Measurements from ENCODE around the gene DMKN. TPM values are rescaled to one million over a fixed set of nuclear protein-coding genes. Genes with fewer than 3 reads are reported as not detected.
"Not testable (repeated sequence)": the region's sequence is repeated elsewhere in the genome, so short reads cannot be mapped to it uniquely, and the experiment has no call there.

The DMKN gene
- polyA plus RNA-seq, 1 donor = 36.0 TPM

DNA sequence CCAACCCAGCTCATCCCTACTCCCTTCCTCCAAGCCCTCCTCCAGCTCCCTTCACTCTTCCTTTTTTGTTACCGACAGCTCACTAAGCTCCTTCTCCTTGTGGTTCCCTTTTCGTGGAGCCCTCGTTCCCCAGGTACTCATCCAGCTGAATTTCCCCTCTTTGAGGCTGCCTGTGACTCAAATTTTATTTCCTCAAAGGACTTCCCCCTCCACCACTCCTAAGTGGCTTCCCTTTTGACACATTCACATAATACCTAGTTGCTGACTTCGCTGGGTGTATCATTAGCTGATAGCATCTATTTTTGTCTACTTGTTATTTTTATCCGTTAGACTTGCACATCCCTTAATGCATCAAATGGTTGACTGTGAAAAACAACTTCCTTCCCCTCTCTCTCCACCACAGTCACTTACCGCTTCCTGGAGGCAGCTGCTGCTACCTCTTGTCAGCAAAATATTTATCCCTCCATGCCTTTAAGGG is 50.9 kb downstream of the DMKN start:
- DNase-seq = peak in 1 of 2 donors; percentile 42
- no peaks in the 10 kb centered on the region for H3K27me3 ChIP-seq (ENCODE audit: control insufficient read depth, insufficient read depth, low read length)
- no peaks in the 10 kb centered on the region for H3K9me3 ChIP-seq (ENCODE audit: control insufficient read depth, low read depth, low read length)
- WGBS (ENCODE audit: insufficient coverage, low lambda C conversion rate) = 80% methylated on average over 3 of the region's 6 CpGs
- peak overlapping the region; percentile 12 for H3K27ac ChIP-seq (ENCODE audit: low read length)
- no peaks in the 10 kb centered on the region for H3K36me3 ChIP-seq (ENCODE audit: control insufficient read depth, insufficient read depth, low read length)
- no peak overlapping the region for H3K4me3 ChIP-seq (ENCODE audit: low read length)
- H3K4me1 ChIP-seq (ENCODE audit: control insufficient read depth, insufficient read depth, low read length) = peaks cover 12% of the 10 kb centered on the region

DNA sequence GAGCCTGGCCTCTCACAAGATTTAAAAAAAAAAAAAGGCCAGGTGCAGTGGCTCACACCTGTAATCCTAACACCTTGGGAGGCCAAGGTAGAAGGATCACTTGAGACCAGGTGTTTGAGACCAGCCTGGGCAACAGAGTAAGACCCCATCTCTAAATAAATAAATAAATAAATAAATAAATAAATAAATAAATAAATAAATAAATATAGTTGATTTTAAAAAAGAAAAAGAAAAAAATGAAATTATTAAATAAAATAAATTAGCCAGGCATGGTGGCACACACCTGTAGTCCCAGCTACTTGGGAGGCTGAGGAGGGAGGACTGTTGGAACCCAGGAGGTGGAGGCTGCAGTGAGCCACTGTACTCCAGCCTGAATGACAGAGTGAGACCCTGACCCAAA is 51.7 kb downstream of the DMKN start:
- peaks cover 13% of the 10 kb centered on the region for H3K4me1 ChIP-seq (ENCODE audit: control insufficient read depth, insufficient read depth, low read length)
- not testable (repeated sequence) for H3K4me3 ChIP-seq (ENCODE audit: low read length); H3K36me3 ChIP-seq (ENCODE audit: control insufficient read depth, insufficient read depth, low read length); H3K27me3 ChIP-seq (ENCODE audit: control insufficient read depth, insufficient read depth, low read length); DNase-seq; H3K27ac ChIP-seq (ENCODE audit: low read length); H3K9me3 ChIP-seq (ENCODE audit: control insufficient read depth, low read depth, low read length)

DNA sequence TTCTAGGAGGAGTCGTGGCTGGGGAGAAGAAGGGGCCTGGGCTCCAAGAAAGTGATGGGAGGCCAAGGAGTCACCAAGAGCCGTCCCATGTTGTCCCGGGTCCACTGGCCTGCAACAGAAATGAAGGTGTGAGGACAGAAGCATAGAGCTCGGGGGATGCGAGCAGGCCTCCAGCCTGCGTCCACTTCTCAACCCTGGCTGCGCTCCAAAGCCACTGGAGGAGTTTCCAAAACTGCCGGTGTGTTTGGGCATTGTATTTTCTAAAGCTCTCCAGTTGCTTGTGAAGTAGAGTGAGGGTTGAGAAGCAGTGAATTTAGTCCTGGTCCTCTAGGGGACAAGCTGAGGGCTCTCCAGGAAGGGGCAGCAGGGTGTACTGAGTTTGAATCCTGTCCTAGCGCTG is 52.4 kb downstream of the DMKN start:
- H3K9me3 ChIP-seq (ENCODE audit: control insufficient read depth, low read depth, low read length) = no peaks in the 10 kb centered on the region
- WGBS (ENCODE audit: insufficient coverage, low lambda C conversion rate) = no CpG with 5 or more reads among the region's 9 CpGs
- DNase-seq = no peak
- H3K27ac ChIP-seq (ENCODE audit: low read length) = no peak overlapping the region
- H3K27me3 ChIP-seq (ENCODE audit: control insufficient read depth, insufficient read depth, low read length) = no peaks in the 10 kb centered on the region
- peaks cover 13% of the 10 kb centered on the region for H3K4me1 ChIP-seq (ENCODE audit: control insufficient read depth, insufficient read depth, low read length)
- no peak overlapping the region for H3K4me3 ChIP-seq (ENCODE audit: low read length)
- no peaks in the 10 kb centered on the region for H3K36me3 ChIP-seq (ENCODE audit: control insufficient read depth, insufficient read depth, low read length)

DNA sequence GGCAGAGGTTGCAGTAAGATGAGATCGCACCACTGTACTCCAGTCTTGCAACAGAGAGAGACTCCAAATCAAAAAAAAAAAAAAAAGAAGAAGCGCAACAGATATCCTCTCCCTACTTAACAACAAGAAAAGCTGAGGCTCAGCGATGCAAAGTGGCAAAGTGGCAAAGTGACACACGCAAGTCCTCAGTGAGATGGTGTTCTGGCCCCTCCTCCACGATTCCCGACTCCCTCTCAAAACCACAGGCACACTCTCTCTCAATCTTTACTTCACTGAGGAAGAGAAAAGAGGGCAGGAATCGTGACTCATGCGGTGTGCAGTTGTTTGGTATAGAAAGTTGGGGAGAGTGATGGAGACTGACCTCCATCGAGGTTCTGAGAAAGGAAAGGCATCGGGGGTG is 52.8 kb downstream of the DMKN start:
- Histone ChIP-seq H3K4me3 (ENCODE audit: low read length) (no peak overlapping the region), H3K27me3 (ENCODE audit: control insufficient read depth, insufficient read depth, low read length) (no peaks in the 10 kb centered on the region), H3K4me1 (ENCODE audit: control insufficient read depth, insufficient read depth, low read length) (peaks cover 13% of the 10 kb centered on the region), H3K9me3 (ENCODE audit: control insufficient read depth, low read depth, low read length) (no peaks in the 10 kb centered on the region), H3K27ac (ENCODE audit: low read length) (no peak overlapping the region), H3K36me3 (ENCODE audit: control insufficient read depth, insufficient read depth, low read length) (no peaks in the 10 kb centered on the region)
- no peak for DNase-seq
- WGBS (ENCODE audit: insufficient coverage, low lambda C conversion rate) = 52% methylated on average over 2 of the region's 10 CpGs

- H3K27ac ChIP-seq (ENCODE audit: low read length) = peak overlapping the region; percentile 50
- DNase-seq = peak in 1 of 2 donors; percentile 40
- peaks cover 13% of the 10 kb centered on the region for H3K4me1 ChIP-seq (ENCODE audit: control insufficient read depth, insufficient read depth, low read length)
- no peaks in the 10 kb centered on the region for H3K9me3 ChIP-seq (ENCODE audit: control insufficient read depth, low read depth, low read length)
- no CpG with 5 or more reads among the region's 14 CpGs for WGBS (ENCODE audit: insufficient coverage, low lambda C conversion rate)
- H3K4me3 ChIP-seq (ENCODE audit: low read length) = no peak overlapping the region
- no peaks in the 10 kb centered on the region for H3K27me3 ChIP-seq (ENCODE audit: control insufficient read depth, insufficient read depth, low read length)
- H3K36me3 ChIP-seq (ENCODE audit: control insufficient read depth, insufficient read depth, low read length) = no peaks in the 10 kb centered on the region
Observed at GRCh38 chr19:35459414-35460082, 53.9 kb downstream of the DMKN start.

DNA sequence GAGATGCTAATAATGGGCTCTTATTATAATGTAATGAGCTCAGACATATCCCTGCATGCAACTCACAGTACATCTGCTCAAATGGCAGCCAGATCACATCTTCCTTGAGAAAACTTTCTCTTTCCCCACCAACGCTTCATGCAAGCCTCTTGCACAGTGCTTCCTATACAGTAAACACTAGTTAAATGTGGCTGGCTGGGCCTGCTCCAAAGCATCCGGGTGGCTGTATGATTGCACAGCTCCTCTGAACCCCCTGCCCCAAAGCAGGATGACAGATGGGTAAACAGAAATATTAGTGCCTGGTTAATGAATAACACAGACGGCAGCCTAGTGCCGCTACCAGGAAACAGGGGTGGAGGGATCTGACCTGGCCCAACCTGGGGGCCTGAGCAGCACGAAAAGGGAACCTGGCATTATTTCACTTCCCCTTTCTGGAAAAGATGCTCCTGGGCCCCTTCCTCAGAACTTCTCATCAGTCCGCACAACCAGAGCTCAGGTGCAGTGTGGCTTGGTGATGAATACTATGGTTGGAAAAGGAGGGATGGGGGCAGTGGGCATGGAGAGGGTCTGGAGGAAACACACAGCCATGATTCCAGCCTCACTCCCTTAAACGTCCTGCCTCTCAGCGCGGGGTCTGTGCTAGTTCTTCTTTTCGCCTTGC is 54.6 kb downstream of the DMKN start:
- Histone ChIP-seq H3K27me3 (ENCODE audit: control insufficient read depth, insufficient read depth, low read length) (no peaks in the 10 kb centered on the region), H3K27ac (ENCODE audit: low read length) (peak overlapping the region; percentile 50), H3K9me3 (ENCODE audit: control insufficient read depth, low read depth, low read length) (no peaks in the 10 kb centered on the region), H3K36me3 (ENCODE audit: control insufficient read depth, insufficient read depth, low read length) (no peaks in the 10 kb centered on the region), H3K4me3 (ENCODE audit: low read length) (no peak overlapping the region), H3K4me1 (ENCODE audit: control insufficient read depth, insufficient read depth, low read length) (peaks cover 13% of the 10 kb centered on the region)
- 0% methylated on average over 1 of the region's 10 CpGs for WGBS (ENCODE audit: insufficient coverage, low lambda C conversion rate)
- DNase-seq = peak; percentile 44 to 78

- peaks cover 13% of the 10 kb centered on the region for H3K4me1 ChIP-seq (ENCODE audit: control insufficient read depth, insufficient read depth, low read length)
- no peak overlapping the region for H3K4me3 ChIP-seq (ENCODE audit: low read length)
- DNase-seq = no peak
- H3K27me3 ChIP-seq (ENCODE audit: control insufficient read depth, insufficient read depth, low read length) = no peaks in the 10 kb centered on the region
- no peaks in the 10 kb centered on the region for H3K36me3 ChIP-seq (ENCODE audit: control insufficient read depth, insufficient read depth, low read length)
- peak overlapping the region; percentile 48 for H3K27ac ChIP-seq (ENCODE audit: low read length)
- no peaks in the 10 kb centered on the region for H3K9me3 ChIP-seq (ENCODE audit: control insufficient read depth, low read depth, low read length)
- WGBS (ENCODE audit: insufficient coverage, low lambda C conversion rate) = 13% methylated on average over 1 of the region's 1 CpG
Observed at GRCh38 chr19:35458192-35458591, 55.3 kb downstream of the DMKN start.

DNA sequence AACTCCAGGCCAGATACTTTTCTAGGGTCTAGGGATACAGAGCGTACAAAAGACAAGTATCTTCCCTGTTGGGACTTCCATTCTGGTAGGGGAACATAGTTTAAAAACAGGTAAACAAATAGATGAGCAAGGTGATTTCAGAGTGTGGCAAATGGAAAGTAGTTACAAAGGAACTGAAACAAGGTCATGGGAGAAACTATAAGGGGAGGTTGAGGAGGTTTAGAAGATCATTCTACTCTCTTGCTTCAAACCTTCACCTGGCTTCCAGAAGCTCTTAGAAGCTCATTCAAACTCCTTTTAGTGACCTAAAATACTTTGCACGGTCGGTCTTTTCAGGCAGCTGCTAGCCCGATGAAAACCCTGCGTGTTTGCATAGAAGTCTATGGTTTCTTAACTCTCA is 56.3 kb downstream of the DMKN start:
- Histone ChIP-seq H3K4me1 (ENCODE audit: control insufficient read depth, insufficient read depth, low read length) (peaks cover 13% of the 10 kb centered on the region), H3K4me3 (ENCODE audit: low read length) (no peak overlapping the region), H3K9me3 (ENCODE audit: control insufficient read depth, low read depth, low read length) (no peaks in the 10 kb centered on the region), H3K27me3 (ENCODE audit: control insufficient read depth, insufficient read depth, low read length) (no peaks in the 10 kb centered on the region), H3K36me3 (ENCODE audit: control insufficient read depth, insufficient read depth, low read length) (no peaks in the 10 kb centered on the region), H3K27ac (ENCODE audit: low read length) (no peak overlapping the region)
- DNase-seq = no peak
- WGBS (ENCODE audit: insufficient coverage, low lambda C conversion rate) = no CpG with 5 or more reads among the region's 5 CpGs

DNA sequence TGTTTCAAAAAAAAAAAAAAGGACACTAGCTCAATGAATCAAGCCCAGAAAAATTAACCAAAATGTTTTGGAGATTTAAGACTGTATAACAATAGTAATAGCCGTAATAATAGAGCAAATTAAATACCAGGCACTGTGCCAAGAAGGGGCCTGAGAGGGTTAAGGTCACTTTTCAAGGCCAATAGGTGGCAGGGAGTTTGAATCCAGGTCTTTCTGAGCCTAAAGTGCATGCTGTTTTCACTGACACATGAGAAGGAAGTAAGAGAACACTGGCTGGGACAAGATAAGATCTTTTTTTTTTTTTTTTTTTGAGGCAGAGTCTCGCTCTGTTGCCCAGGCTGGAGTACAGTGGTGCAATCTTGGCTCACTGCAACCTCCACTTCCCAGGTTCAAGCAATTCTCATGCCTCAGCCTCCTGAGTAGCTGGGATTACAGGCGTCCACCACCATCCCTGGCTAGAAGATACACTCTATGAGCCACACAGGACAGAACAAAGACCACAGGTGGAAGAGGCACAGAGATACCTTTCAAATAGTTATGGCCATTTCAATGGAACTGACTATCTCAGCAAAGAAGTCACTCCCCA is 57.7 kb downstream of the DMKN start:
- WGBS (ENCODE audit: insufficient coverage, low lambda C conversion rate) = 60% methylated on average over 1 of the region's 3 CpGs
- DNase-seq = no peak
- H3K9me3 ChIP-seq (ENCODE audit: control insufficient read depth, low read depth, low read length) = no peaks in the 10 kb centered on the region
- no peaks in the 10 kb centered on the region for H3K27me3 ChIP-seq (ENCODE audit: control insufficient read depth, insufficient read depth, low read length)
- no peak overlapping the region for H3K4me3 ChIP-seq (ENCODE audit: low read length)
- no peaks in the 10 kb centered on the region for H3K36me3 ChIP-seq (ENCODE audit: control insufficient read depth, insufficient read depth, low read length)
- H3K4me1 ChIP-seq (ENCODE audit: control insufficient read depth, insufficient read depth, low read length) = peaks cover 13% of the 10 kb centered on the region
- H3K27ac ChIP-seq (ENCODE audit: low read length) = no peak overlapping the region

- Histone ChIP-seq H3K27ac (ENCODE audit: low read length) (no peak overlapping the region), H3K4me1 (ENCODE audit: control insufficient read depth, insufficient read depth, low read length) (peaks cover 15% of the 10 kb centered on the region), H3K36me3 (ENCODE audit: control insufficient read depth, insufficient read depth, low read length) (no peaks in the 10 kb centered on the region), H3K4me3 (ENCODE audit: low read length) (no peak overlapping the region), H3K27me3 (ENCODE audit: control insufficient read depth, insufficient read depth, low read length) (no peaks in the 10 kb centered on the region), H3K9me3 (ENCODE audit: control insufficient read depth, low read depth, low read length) (peaks cover 3% of the 10 kb centered on the region)
- no peak for DNase-seq
- no CpG with 5 or more reads among the region's 2 CpGs for WGBS (ENCODE audit: insufficient coverage, low lambda C conversion rate)
Observed at GRCh38 chr19:35454663-35455062, 58.8 kb downstream of the DMKN start.

Data from large intestine (tissue), 3 donors.